ENCODE measurements around the gene SLC22A3.
A peak's percentile ranks its signal among the peaks of the same experiment; 100 is the strongest.

SLC22A3 gene

GRCh38 chr6:160336200-160336599 lies 12.0 kb upstream of the SLC22A3 start:
- no peak for DNase-seq

GRCh38 chr6:160337301-160337700 lies 10.9 kb upstream of the SLC22A3 start:
- DNase-seq, result no peak

GRCh38 chr6:160337991-160338390 lies 10.2 kb upstream of the SLC22A3 start:
- no peak for DNase-seq

DNA sequence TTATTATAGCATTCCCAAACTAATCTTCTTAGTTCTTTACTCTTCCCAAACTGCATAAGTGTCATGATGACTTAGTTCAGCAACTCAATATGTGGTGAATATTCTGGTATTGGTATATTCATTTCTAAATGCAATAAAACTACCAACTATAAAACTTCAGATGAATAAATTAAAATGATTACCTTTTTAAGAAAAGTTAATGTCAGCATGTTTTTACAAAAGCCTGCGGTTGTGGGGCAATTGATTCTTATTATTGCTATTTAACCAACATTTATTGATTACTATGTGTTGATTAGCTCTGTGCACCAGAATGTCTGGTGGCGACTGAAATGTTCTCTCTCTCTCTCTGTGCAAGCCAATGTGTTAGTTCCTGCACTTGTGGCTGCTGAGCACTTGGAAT lies 5.0 kb upstream of the SLC22A3 start:
- no peak for DNase-seq

GRCh38 chr6:160344271-160344670 lies 3.9 kb upstream of the SLC22A3 start:
- no peak for DNase-seq

GRCh38 chr6:160347259-160348222 lies 637 bp upstream of the SLC22A3 start:
- peak in 3 of 56 donors; percentile 29 to 59 (median 43) for DNase-seq

GRCh38 chr6:160349020-160349441 lies 853 bp downstream of the SLC22A3 start:
- no peak for DNase-seq

DNA sequence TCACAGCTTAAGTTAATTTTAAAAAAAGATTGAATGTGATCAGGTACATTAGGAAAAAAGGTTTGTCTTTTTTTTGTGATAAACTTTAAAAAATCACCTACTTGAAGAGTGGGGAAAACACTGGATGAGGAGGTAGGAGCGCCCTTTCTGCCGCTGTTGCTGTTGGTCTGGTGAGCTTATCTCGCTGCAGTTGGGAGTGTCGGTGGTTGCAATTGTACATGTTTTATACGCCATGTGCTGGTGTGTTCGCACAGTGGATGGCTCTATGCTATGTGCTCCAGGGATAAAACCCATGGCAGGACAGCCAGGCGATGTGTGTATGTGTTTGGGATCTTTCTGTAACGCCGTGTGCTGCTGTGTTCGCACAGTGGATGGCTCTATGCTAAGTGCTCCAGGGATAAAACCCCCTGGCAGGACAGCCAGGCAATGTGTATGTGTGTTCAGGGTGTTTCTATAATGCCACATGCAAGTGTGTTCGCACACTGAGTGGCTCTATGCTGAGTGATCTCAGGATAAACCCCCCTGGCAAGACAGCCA lies 1.7 kb downstream of the SLC22A3 start:
- DNase-seq, result no peak

GRCh38 chr6:160353950-160354496 lies 5.8 kb downstream of the SLC22A3 start:
- DNase-seq, result no peak

DNA sequence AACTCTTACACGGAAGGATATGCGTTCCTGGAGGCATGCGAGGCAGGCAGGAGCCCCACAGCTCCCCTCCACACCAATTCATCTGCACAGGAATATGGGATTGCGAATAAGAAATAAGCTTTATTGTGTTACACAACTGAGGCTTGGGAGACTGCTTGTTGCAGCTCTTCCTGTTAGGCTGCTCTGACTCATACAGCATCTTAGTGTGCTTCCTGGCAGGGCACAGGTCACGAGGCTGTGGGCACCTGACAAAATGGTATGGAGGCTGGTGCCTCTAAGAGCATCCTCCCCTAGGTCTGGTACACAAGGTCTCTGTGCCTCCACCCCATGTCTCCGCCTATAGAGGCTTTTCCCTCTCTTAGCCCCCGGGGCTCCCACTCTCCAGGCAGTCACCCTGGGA lies 6.8 kb downstream of the SLC22A3 start:
- no peak for DNase-seq

- no peak for DNase-seq
These were observed 8.0 kb downstream of the SLC22A3 start for GRCh38 chr6:160356074-160356744.

GRCh38 chr6:160357088-160357487 lies 8.9 kb downstream of the SLC22A3 start:
- DNase-seq, result no peak

- DNase-seq, result no peak
These were observed 10.3 kb downstream of the SLC22A3 start for GRCh38 chr6:160358225-160359119.

DNA sequence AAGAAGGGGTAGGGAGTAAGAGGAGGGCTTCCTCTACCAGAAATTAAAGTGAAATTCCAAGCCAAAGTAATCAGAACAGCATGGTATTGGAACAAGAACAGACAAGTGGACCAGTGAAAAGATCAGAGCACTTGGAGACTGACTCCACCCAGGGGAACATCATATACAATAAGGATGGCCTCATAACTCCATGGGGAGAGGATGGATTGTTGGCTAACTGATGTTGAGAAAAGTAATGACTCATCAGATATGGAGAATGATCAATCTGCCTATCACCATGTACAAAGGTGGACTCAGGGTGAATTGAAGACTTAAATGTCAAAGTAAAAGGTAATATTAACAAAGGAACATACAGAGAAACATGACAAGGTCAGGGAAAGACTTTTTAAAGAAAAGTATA lies 12.8 kb downstream of the SLC22A3 start:
- no peak for DNase-seq

DNA sequence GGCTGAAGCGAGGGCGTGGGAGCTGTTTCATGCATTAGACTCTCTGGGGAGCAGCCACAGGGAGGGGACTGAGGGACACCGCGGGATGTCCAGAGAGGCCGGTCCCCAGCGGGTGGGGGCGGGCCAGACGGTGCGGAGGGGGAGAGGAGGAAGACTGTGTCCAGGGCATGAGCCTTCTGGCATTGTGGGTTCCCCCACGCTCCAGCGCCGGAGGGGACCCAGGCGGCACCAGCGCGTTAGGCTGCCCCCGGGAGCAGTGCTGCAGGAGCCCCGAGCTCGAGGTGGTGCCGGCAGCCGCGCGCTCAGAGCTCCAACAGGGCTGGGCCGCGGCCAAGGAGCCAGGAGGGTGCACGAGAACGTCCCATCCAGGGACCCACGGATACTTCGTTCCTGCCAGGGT lies 14.4 kb downstream of the SLC22A3 start:
- DNase-seq, result no peak

- DNase-seq, result no peak
These were observed 15.1 kb downstream of the SLC22A3 start for GRCh38 chr6:160363016-160363996.

GRCh38 chr6:160365117-160365516 lies 16.9 kb downstream of the SLC22A3 start:
- DNase-seq, result no peak

- no peak for DNase-seq
These were observed 19.8 kb downstream of the SLC22A3 start for GRCh38 chr6:160367798-160368547.

DNA sequence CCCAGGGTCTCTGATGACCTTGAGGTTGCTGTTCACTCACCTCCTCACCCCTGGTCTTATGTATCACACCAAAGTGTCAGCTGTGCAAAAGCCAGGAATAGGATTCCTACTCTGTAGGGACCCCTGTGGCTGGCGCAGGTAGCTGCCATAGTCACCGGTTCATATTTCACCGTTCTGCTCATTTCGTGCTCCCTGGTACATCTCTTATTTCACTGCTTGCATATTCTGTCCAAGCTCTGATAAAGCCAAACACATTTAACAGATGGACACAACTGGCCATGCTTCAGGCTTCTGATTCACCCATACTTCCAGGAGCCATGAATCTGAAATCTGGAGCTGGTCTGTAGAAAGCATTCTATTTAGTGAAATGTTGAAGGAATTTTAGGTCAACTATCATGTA lies 20.5 kb downstream of the SLC22A3 start:
- DNase-seq, result no peak
